H9 (cell line): ENCODE measurements around the gene NDOR1. TPM values are rescaled to one million over a fixed set of nuclear protein-coding genes. Genes with fewer than 3 reads are reported as not detected.
A peak's percentile ranks its signal among the peaks of the same experiment; 100 is the strongest.

ENCODE experiments used
- DNase-seq: peaks from one replicate; pipeline ENCODE4 v3.0.0-alpha.2; 2017
- H2AFZ ChIP-seq: one replicate; pipeline ENCODE4 v1.6.1; 2013; ENCODE audit warnings: mild to moderate bottlenecking, low read length, control low read depth, moderate library complexity
- H2AK5ac ChIP-seq: 2 replicates; pipeline ENCODE4 v1.6.1; 2013; ENCODE audit warnings: low read length, control low read depth, mixed read lengths; ENCODE audit not compliant: insufficient read length
- H2BK120ac ChIP-seq: one replicate; pipeline ENCODE4 v1.6.1; 2013; ENCODE audit warnings: low read depth, mild to moderate bottlenecking, low read length, control low read depth, inconsistent platforms; ENCODE audit not compliant: poor library complexity, severe bottlenecking
- H2BK12ac ChIP-seq: 2 replicates; pipeline ENCODE4 v1.6.1; 2013; ENCODE audit warnings: low read length, control low read depth, mixed read lengths, low read depth; ENCODE audit not compliant: insufficient read length
- H2BK15ac ChIP-seq: 2 replicates; pipeline ENCODE4 v1.6.1; 2013; ENCODE audit warnings: low read depth, low read length, control low read depth
- H2BK20ac ChIP-seq: one replicate; pipeline ENCODE4 v1.6.1; 2013; ENCODE audit warnings: low read depth, mild to moderate bottlenecking, low read length, control low read depth, inconsistent platforms; ENCODE audit not compliant: poor library complexity, severe bottlenecking
- H2BK5ac ChIP-seq: 2 replicates; pipeline ENCODE4 v1.6.1; 2013; ENCODE audit warnings: low read length, control low read depth, mixed read lengths; ENCODE audit not compliant: insufficient read length
- H3K14ac ChIP-seq: 2 replicates; pipeline ENCODE4 v1.6.1; 2013; ENCODE audit warnings: low read length, control low read depth; ENCODE audit not compliant: insufficient read depth
- H3K18ac ChIP-seq: 2 replicates; pipeline ENCODE4 v1.6.1; 2013; ENCODE audit warnings: low read depth, mild to moderate bottlenecking, mixed read lengths, low read length, control low read depth; ENCODE audit not compliant: insufficient read length
- H3K23ac ChIP-seq: 2 replicates; pipeline ENCODE4 v1.6.1; 2013; ENCODE audit warnings: low read length, control low read depth, mixed read lengths, low read depth; ENCODE audit not compliant: insufficient read length
- H3K23me2 ChIP-seq: 2 replicates; pipeline ENCODE4 v1.6.1; 2013; ENCODE audit warnings: low read depth, mild to moderate bottlenecking, mixed read lengths, low read length, control low read depth; ENCODE audit not compliant: insufficient read length, poor library complexity, severe bottlenecking
- H3K27ac ChIP-seq: 2 replicates; pipeline ENCODE4 v1.5.1; 2013; ENCODE audit warnings: low read length, control low read depth, mixed read lengths, low read depth; ENCODE audit not compliant: insufficient read length
- H3K27me3 ChIP-seq: 2 replicates; pipeline ENCODE4 v1.6.1; 2013; ENCODE audit warnings: low read length, control low read depth, inconsistent platforms; ENCODE audit not compliant: insufficient read depth
- H3K4ac ChIP-seq: 2 replicates; pipeline ENCODE4 v1.6.1; 2013; ENCODE audit warnings: low read depth, mild to moderate bottlenecking, control low read depth, inconsistent platforms, low read length, moderate library complexity
- H3K4me1 ChIP-seq: 2 replicates; pipeline ENCODE4 v1.6.1; 2013; ENCODE audit warnings: low read length, control low read depth, inconsistent platforms; ENCODE audit not compliant: insufficient read depth
- H3K4me2 ChIP-seq: 2 replicates; pipeline ENCODE4 v1.6.1; 2013; ENCODE audit warnings: low read length, control low read depth, mixed read lengths; ENCODE audit not compliant: insufficient read length, insufficient read depth
- H3K56ac ChIP-seq: 2 replicates; pipeline ENCODE4 v1.6.1; 2013; ENCODE audit warnings: low read depth, mild to moderate bottlenecking, mixed read lengths, low read length, control low read depth; ENCODE audit not compliant: insufficient read length
- H3K79me1 ChIP-seq: 2 replicates; pipeline ENCODE4 v1.6.1; 2013; ENCODE audit warnings: low read depth, mild to moderate bottlenecking, moderate library complexity, low read length, control low read depth, inconsistent platforms; ENCODE audit not compliant: insufficient read depth, poor library complexity, severe bottlenecking
- H3K79me2 ChIP-seq: 2 replicates; pipeline ENCODE4 v1.6.1; 2013; ENCODE audit warnings: low read length, control low read depth, inconsistent platforms; ENCODE audit not compliant: insufficient read depth
- H3K9ac ChIP-seq: 2 replicates; pipeline ENCODE4 v1.6.1; 2013; ENCODE audit warnings: low read length, control low read depth, mixed read lengths; ENCODE audit not compliant: insufficient read length; ENCODE audit errors: extremely low read depth
- H3K9me3 ChIP-seq: one replicate; pipeline ENCODE4 v1.6.1; 2013; ENCODE audit warnings: low read depth, low read length, inconsistent platforms; ENCODE audit not compliant: control insufficient read depth
- H3T11ph ChIP-seq: one replicate; pipeline ENCODE4 v1.6.1; 2013; ENCODE audit warnings: mild to moderate bottlenecking, low read length, control low read depth, inconsistent platforms
- H4K20me1 ChIP-seq: one replicate; pipeline ENCODE4 v1.6.1; 2013; ENCODE audit not compliant: control insufficient read depth, insufficient read length, insufficient read depth
- H4K5ac ChIP-seq: 2 replicates; pipeline ENCODE4 v1.6.1; 2013; ENCODE audit warnings: low read depth, mild to moderate bottlenecking, mixed read lengths, low read length, control low read depth; ENCODE audit not compliant: insufficient read length
- H4K8ac ChIP-seq: replicated peaks from 2 replicates; pipeline ENCODE4 v1.6.1; 2013; ENCODE audit warnings: low read length, control low read depth, mixed read lengths, low read depth; ENCODE audit not compliant: insufficient read length
- H4K91ac ChIP-seq: 2 replicates; pipeline ENCODE4 v1.6.1; 2013; ENCODE audit warnings: low read depth, mild to moderate bottlenecking, moderate library complexity, mixed read lengths, low read length, control low read depth; ENCODE audit not compliant: insufficient read length
- H3K27ac Mint-ChIP-seq, 3 experiments: 2 replicates in 2 of 3; 3 replicates in 1 of 3; pipeline ENCODE4 v1.8.0; 2020 to 2021; ENCODE audit warnings: mixed read lengths in 3 of 3, mild to moderate bottlenecking in 1 of 3, moderate library complexity in 1 of 3
- H3K27me3 Mint-ChIP-seq: 2 replicates; pipeline ENCODE4 v1.8.0; 2021; ENCODE audit warnings: low read depth, mild to moderate bottlenecking, moderate library complexity, mixed read lengths
- H3K36me3 Mint-ChIP-seq, 3 experiments: 2 replicates in 2 of 3; 3 replicates in 1 of 3; pipeline ENCODE4 v1.8.0; 2020 to 2021; ENCODE audit warnings: low read depth in 3 of 3, mixed read lengths in 3 of 3; ENCODE audit not compliant: insufficient read depth in 1 of 3
- H3K4me1 Mint-ChIP-seq, 2 experiments: 2 replicates each; pipeline ENCODE4 v1.8.0; 2020; ENCODE audit warnings: mixed read lengths in 2 of 2
- H3K4me3 Mint-ChIP-seq, 2 experiments: 2 replicates in 1 of 2; 3 replicates in 1 of 2; pipeline ENCODE4 v1.8.0; 2020 to 2021; ENCODE audit warnings: mild to moderate bottlenecking in 2 of 2, mixed read lengths in 2 of 2, moderate library complexity in 1 of 2
- H3K9me3 Mint-ChIP-seq, 2 experiments: 2 replicates in 1 of 2; 3 replicates in 1 of 2; pipeline ENCODE4 v1.8.0; 2020; ENCODE audit warnings: mild to moderate bottlenecking in 2 of 2, mixed read lengths in 2 of 2, moderate library complexity in 1 of 2
- CTCF ChIP-seq: fragments of 200-600 bp; sonication (generic); conservative IDR thresholded peaks from 3 replicates; pipeline ENCODE4 v1.8.0; 2021; ENCODE audit warnings: antibody characterized with exemption, mild to moderate bottlenecking
- WGBS: extraction: QIAGEN DNeasy Blood & Tissue Kit; methylation state at CpG from one replicate; pipeline ENCODE4 v1.1.7; 2013; ENCODE audit warnings: missing lambda C conversion rate, low lambda C conversion rate, mixed read lengths; ENCODE audit not compliant: insufficient read length; ENCODE audit errors: extremely low coverage; 5-methylcytosine and 5-hydroxymethylcytosine counted together
- total RNA-seq: library from RNA; stranded (reverse); gene quantifications from 2 replicates; pipeline ENCODE4 v1.2.1, GENCODE V29; 2021

NDOR1 gene
- total RNA-seq, 1 experiment from 2014 or later, result 44.1 TPM

GRCh38 chr9:137174722-137175293 is 30.7 kb upstream of the NDOR1 start:
- H3K18ac ChIP-seq, result no peak overlapping the region
- no peak overlapping the region for H3K14ac ChIP-seq
- no peaks in the 10 kb centered on the region for H3K23me2 ChIP-seq
- H4K20me1 ChIP-seq, result no peaks in the 10 kb centered on the region
- no peaks in the 10 kb centered on the region for H3K79me1 ChIP-seq
- no peak overlapping the region for H3K27ac Mint-ChIP-seq
- no peak overlapping the region for H2BK15ac ChIP-seq
- H2AK5ac ChIP-seq, result no peak overlapping the region
- no peak overlapping the region for H3K4me2 ChIP-seq
- peaks cover 9% of the 10 kb centered on the region; the same call in 1 of the 2 replicates for H3K27me3 ChIP-seq
- no peak overlapping the region for H2BK12ac ChIP-seq
- no peaks in the 10 kb centered on the region for H3K4me1 ChIP-seq
- no peak overlapping the region for H2BK20ac ChIP-seq
- H4K91ac ChIP-seq, result no peak overlapping the region
- H3K9me3 ChIP-seq, result no peaks in the 10 kb centered on the region
- no peak overlapping the region for H4K5ac ChIP-seq
- H3K9me3 Mint-ChIP-seq, result no peaks in the 10 kb centered on the region
- H3K27ac ChIP-seq, result no peak overlapping the region
- peaks cover 3 to 14% of the 10 kb centered on the region in 2 experiments for H3K4me1 Mint-ChIP-seq
- H2BK120ac ChIP-seq, result no peak overlapping the region
- peaks cover 60% of the 10 kb centered on the region for H3K27me3 Mint-ChIP-seq
- peak overlapping the region in 1 of 2 experiments; percentile 21; a peak in 1 of 5 replicates for H3K4me3 Mint-ChIP-seq
- no peaks in the 10 kb centered on the region for H3K79me2 ChIP-seq
- H3K23ac ChIP-seq, result no peak overlapping the region
- DNase-seq, result peak; percentile 57
- no CpG with 5 or more reads among the region's 34 CpGs for WGBS
- no peak overlapping the region for H2AFZ ChIP-seq
- H3T11ph ChIP-seq, result no peak overlapping the region
- no peak overlapping the region for H3K56ac ChIP-seq
- no peak overlapping the region for H3K4ac ChIP-seq
- no peak overlapping the region for H3K9ac ChIP-seq
- H2BK5ac ChIP-seq, result no peak overlapping the region
- H3K36me3 Mint-ChIP-seq, result peaks cover 0 to 11% (median 5%) of the 10 kb centered on the region in 3 experiments; a peak in 5 of 7 replicates
- TF ChIP-seq CTCF, result peak; percentile 17; the same call in 1 of the 3 replicates
- no peak overlapping the region for H4K8ac ChIP-seq
